ENCODE measurements around the gene TXN.
A peak's percentile ranks its signal among the peaks of the same experiment; 100 is the strongest.

TXN gene

GRCh38 chr9:110240198-110240597 lies 16.1 kb downstream of the TXN start:
- TF ChIP-seq MAX (IDR thresholded peaks at IDR 0.05; ENCODE audit: low read depth, low read length), result no peak
- no peak for TF ChIP-seq POLR2A (IDR thresholded peaks at IDR 0.05; ENCODE audit: extremely low read depth, insufficient read length)
- TF ChIP-seq MYC (IDR thresholded peaks at IDR 0.05; ENCODE audit: low read depth, low read length), result no peak
- no peak for TF ChIP-seq CTCF (IDR thresholded peaks at IDR 0.05; ENCODE audit: low read depth, low read length)
- H3K4me3 ChIP-seq (ENCODE audit: low read depth, low read length), result no peak overlapping the region
- DNase-seq (ENCODE audit: low read depth), result no peak

- H3K4me3 ChIP-seq (ENCODE audit: low read depth, low read length), result no peak overlapping the region
- DNase-seq (ENCODE audit: low read depth), result no peak
- TF ChIP-seq MAX (IDR thresholded peaks at IDR 0.05; ENCODE audit: low read depth, low read length), result no peak
- no peak for TF ChIP-seq CTCF (IDR thresholded peaks at IDR 0.05; ENCODE audit: low read depth, low read length)
- no peak for TF ChIP-seq POLR2A (IDR thresholded peaks at IDR 0.05; ENCODE audit: extremely low read depth, insufficient read length)
- TF ChIP-seq MYC (IDR thresholded peaks at IDR 0.05; ENCODE audit: low read depth, low read length), result no peak
These were observed 28.0 kb downstream of the TXN start for GRCh38 chr9:110228321-110228720.

- DNase-seq (ENCODE audit: low read depth), result no peak
- no peak for TF ChIP-seq MYC (IDR thresholded peaks at IDR 0.05; ENCODE audit: low read depth, low read length)
- no peak for TF ChIP-seq CTCF (IDR thresholded peaks at IDR 0.05; ENCODE audit: low read depth, low read length)
- no peak for TF ChIP-seq MAX (IDR thresholded peaks at IDR 0.05; ENCODE audit: low read depth, low read length)
- TF ChIP-seq POLR2A (IDR thresholded peaks at IDR 0.05; ENCODE audit: extremely low read depth, insufficient read length), result no peak
- H3K4me3 ChIP-seq (ENCODE audit: low read depth, low read length), result no peak overlapping the region
These were observed 31.7 kb downstream of the TXN start for GRCh38 chr9:110224583-110224982.

GRCh38 chr9:110220809-110221208 lies 35.5 kb downstream of the TXN start:
- DNase-seq (ENCODE audit: low read depth), result no peak
- no peak for TF ChIP-seq MAX (IDR thresholded peaks at IDR 0.05; ENCODE audit: low read depth, low read length)
- TF ChIP-seq CTCF (IDR thresholded peaks at IDR 0.05; ENCODE audit: low read depth, low read length), result no peak
- TF ChIP-seq MYC (IDR thresholded peaks at IDR 0.05; ENCODE audit: low read depth, low read length), result no peak
- TF ChIP-seq POLR2A (IDR thresholded peaks at IDR 0.05; ENCODE audit: extremely low read depth, insufficient read length), result no peak
- H3K4me3 ChIP-seq (ENCODE audit: low read depth, low read length), result no peak overlapping the region

GRCh38 chr9:110217656-110218099 lies 38.6 kb downstream of the TXN start:
- DNase-seq (ENCODE audit: low read depth), result peak; percentile 63
- no peak overlapping the region for H3K4me3 ChIP-seq (ENCODE audit: low read depth, low read length)
- TF ChIP-seq POLR2A (IDR thresholded peaks at IDR 0.05; ENCODE audit: extremely low read depth, insufficient read length) (no peak), MYC (IDR thresholded peaks at IDR 0.05; ENCODE audit: low read depth, low read length) (no peak), MAX (IDR thresholded peaks at IDR 0.05; ENCODE audit: low read depth, low read length) (no peak), CTCF (IDR thresholded peaks at IDR 0.05; ENCODE audit: low read depth, low read length) (peak; percentile 45)
